IMR-90 (cell line): ENCODE results near the gene SMTNL1. TPM values are rescaled to one million over a fixed set of nuclear protein-coding genes. Genes with fewer than 3 reads are reported as not detected.

Experiments
- FOS ChIP-seq: fragments of 150-350 bp; IDR thresholded peaks from 2 replicates; pipeline ENCODE4 v1.6.1; 2016; ENCODE audit warnings: low read depth, low read length
- MAZ ChIP-seq: IDR thresholded peaks from 2 replicates; pipeline ENCODE4 v1.6.1; 2012; ENCODE audit warnings: low read depth, mild to moderate bottlenecking, low read length, improper control_type of control experiment, moderate library complexity, borderline replicate concordance
- POLR2A ChIP-seq: IDR thresholded peaks from 2 replicates; pipeline ENCODE4 v1.6.1; 2012; ENCODE audit warnings: mild to moderate bottlenecking, low read depth, low read length
- USF2 ChIP-seq: fragments of 150-350 bp; IDR thresholded peaks from 2 replicates; pipeline ENCODE4 v1.6.1; 2017; ENCODE audit warnings: mild to moderate bottlenecking, antibody characterized with exemption, low read length, low read depth
- polyA plus RNA-seq, 3 experiments: library from polyadenylated mRNA; depleted of rRNA; stranded (reverse); fragments of >200 nt; gene quantifications; 2 replicates each; pipeline ENCODE4 v1.2.3, GENCODE V29; 2012; ENCODE audit warnings: low replicate concordance in 1 of 3
- total RNA-seq: library from RNA; depleted of rRNA; stranded (reverse); fragments of >200 nt; gene quantifications from 2 replicates; pipeline ENCODE4 v1.2.3, GENCODE V29; 2012

Gene SMTNL1
- total and polyA plus RNA-seq, 2 of the 4 experiments (the other 2 are of a cell fraction): not detected

GRCh38 chr11:57566005-57566904 is 28.9 kb downstream of the SMTNL1 start (continued):
- TF ChIP-seq USF2 (no peak; the same call in 1 of the 2 replicates), MAZ (no peak), POLR2A (no peak), FOS (no peak)
